DND-41 (cell line): ENCODE results near the gene RGS9.

ENCODE experiments used
- ATAC-seq: fragments of 200-7000 bp; cut with Tn5 transposase; 3 replicates; pipeline ENCODE4 v1.9.1; 2021; ENCODE audit warnings: low read depth; ENCODE audit not compliant: insufficient read depth
- DNase-seq: peaks from one replicate; pipeline ENCODE4 v3.0.0-alpha.2; 2020
- H2AFZ ChIP-seq: 2 replicates; pipeline ENCODE4 v1.6.0; 2012; ENCODE audit warnings: low read depth, low read length
- H3K27ac ChIP-seq: 2 replicates; pipeline ENCODE4 v1.5.1; 2012; ENCODE audit warnings: low read length, inconsistent platforms
- H3K27me3 ChIP-seq: fragments of 200-600 bp; sonication (generic); 2 replicates; pipeline ENCODE4 v1.6.0; 2012; ENCODE audit warnings: low read length, mild to moderate bottlenecking, inconsistent platforms; ENCODE audit not compliant: insufficient read depth, poor library complexity
- H3K36me3 ChIP-seq: 2 replicates; pipeline ENCODE4 v1.5.1; 2012; ENCODE audit warnings: low read length, inconsistent platforms; ENCODE audit not compliant: insufficient read depth
- H3K4me1 ChIP-seq: 2 replicates; pipeline ENCODE4 v1.5.1; 2012; ENCODE audit warnings: mild to moderate bottlenecking, low read length; ENCODE audit not compliant: insufficient read depth
- H3K4me2 ChIP-seq: 2 replicates; pipeline ENCODE4 v1.6.0; 2012; ENCODE audit warnings: mild to moderate bottlenecking, moderate library complexity, low read length, inconsistent platforms; ENCODE audit not compliant: insufficient read depth
- H3K4me3 ChIP-seq, 2 experiments: fragments of 200-600 bp in 1 of 2; shearing (Covaris generic) in 1 of 2; 2 replicates each; pipeline ENCODE4 v1.5.1; 2012 to 2016; ENCODE audit warnings: inconsistent platforms in 2 of 2, low read length in 2 of 2, mild to moderate bottlenecking in 2 of 2, low read depth in 1 of 2, moderate library complexity in 1 of 2
- H3K79me2 ChIP-seq: 2 replicates; pipeline ENCODE4 v1.6.0; 2012; ENCODE audit warnings: low read length, inconsistent platforms; ENCODE audit not compliant: insufficient read depth
- H3K9ac ChIP-seq: 2 replicates; pipeline ENCODE4 v1.6.0; 2012; ENCODE audit warnings: low read depth, mild to moderate bottlenecking, inconsistent platforms, low read length, moderate library complexity
- H3K9me3 ChIP-seq: 2 replicates; pipeline ENCODE4 v1.5.1; 2012; ENCODE audit warnings: low read length, moderate library complexity, mild to moderate bottlenecking, inconsistent platforms; ENCODE audit not compliant: insufficient read depth, severe bottlenecking
- H4K20me1 ChIP-seq: 2 replicates; pipeline ENCODE4 v1.6.0; 2012; ENCODE audit warnings: low read length; ENCODE audit not compliant: insufficient read depth
- EZH2 ChIP-seq: IDR thresholded peaks from 3 replicates; pipeline ENCODE4 v1.6.1; 2012; ENCODE audit warnings: borderline replicate concordance, low read depth, mild to moderate bottlenecking, moderate library complexity, low read length, inconsistent platforms; ENCODE audit not compliant: severe bottlenecking
- TF ChIP-seq, protein P1 (sequence below): IDR thresholded peaks from 2 replicates; pipeline ENCODE4 v1.5.1; 2012; ENCODE audit warnings: borderline replicate concordance, low read length, moderate library complexity, mild to moderate bottlenecking; ENCODE audit not compliant: poor library complexity, severe bottlenecking; ENCODE audit errors: extremely low read depth

The RGS9 gene

GRCh38 chr17:65243838-65244625 lies 106.9 kb downstream of the RGS9 start:
- Histone ChIP-seq H3K4me2 (no peak overlapping the region), H3K9ac (no peak overlapping the region), H3K36me3 (no peaks in the 10 kb centered on the region), H2AFZ (no peak overlapping the region), H3K4me3 (no peak overlapping the region), H3K27me3 (no peaks in the 10 kb centered on the region), H4K20me1 (no peaks in the 10 kb centered on the region), H3K9me3 (no peaks in the 10 kb centered on the region), H3K4me1 (no peaks in the 10 kb centered on the region), H3K27ac (no peak overlapping the region), H3K79me2 (no peaks in the 10 kb centered on the region)
- peak; percentile 76 for ATAC-seq
- TF ChIP-seq, protein P1, sequence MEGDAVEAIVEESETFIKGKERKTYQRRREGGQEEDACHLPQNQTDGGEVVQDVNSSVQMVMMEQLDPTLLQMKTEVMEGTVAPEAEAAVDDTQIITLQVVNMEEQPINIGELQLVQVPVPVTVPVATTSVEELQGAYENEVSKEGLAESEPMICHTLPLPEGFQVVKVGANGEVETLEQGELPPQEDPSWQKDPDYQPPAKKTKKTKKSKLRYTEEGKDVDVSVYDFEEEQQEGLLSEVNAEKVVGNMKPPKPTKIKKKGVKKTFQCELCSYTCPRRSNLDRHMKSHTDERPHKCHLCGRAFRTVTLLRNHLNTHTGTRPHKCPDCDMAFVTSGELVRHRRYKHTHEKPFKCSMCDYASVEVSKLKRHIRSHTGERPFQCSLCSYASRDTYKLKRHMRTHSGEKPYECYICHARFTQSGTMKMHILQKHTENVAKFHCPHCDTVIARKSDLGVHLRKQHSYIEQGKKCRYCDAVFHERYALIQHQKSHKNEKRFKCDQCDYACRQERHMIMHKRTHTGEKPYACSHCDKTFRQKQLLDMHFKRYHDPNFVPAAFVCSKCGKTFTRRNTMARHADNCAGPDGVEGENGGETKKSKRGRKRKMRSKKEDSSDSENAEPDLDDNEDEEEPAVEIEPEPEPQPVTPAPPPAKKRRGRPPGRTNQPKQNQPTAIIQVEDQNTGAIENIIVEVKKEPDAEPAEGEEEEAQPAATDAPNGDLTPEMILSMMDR, result no peak
- TF ChIP-seq EZH2, result no peak
- peak; percentile 49 for DNase-seq

DNA sequence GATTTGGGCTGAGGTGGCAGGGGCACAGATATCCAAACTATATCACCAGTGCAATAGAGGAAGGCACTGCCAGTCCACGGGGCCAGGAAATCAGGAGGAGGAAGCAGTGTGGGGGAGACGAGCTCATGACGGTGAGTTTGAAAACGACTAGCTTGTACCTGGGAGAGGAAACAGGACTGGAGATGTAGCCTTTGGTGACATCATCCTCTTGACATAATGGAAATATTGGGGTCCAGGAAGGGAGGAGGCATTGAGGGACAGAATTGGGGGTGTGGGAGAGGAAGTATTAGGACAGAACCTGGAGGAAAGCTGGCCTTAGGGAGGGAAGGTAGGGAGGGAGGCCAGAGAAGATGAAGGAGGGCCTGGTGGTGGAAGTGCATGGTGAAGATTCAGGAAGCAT lies 109.1 kb downstream of the RGS9 start:
- no peak for ATAC-seq

GRCh38 chr17:65249774-65250173 lies 112.6 kb downstream of the RGS9 start:
- Histone ChIP-seq H3K9ac (no peak overlapping the region), H3K79me2 (no peaks in the 10 kb centered on the region), H3K4me1 (no peaks in the 10 kb centered on the region), H3K4me2 (no peak overlapping the region), H3K27me3 (no peaks in the 10 kb centered on the region), H2AFZ (no peak overlapping the region), H3K4me3 (no peak overlapping the region), H3K27ac (no peak overlapping the region), H3K36me3 (no peaks in the 10 kb centered on the region), H4K20me1 (no peaks in the 10 kb centered on the region), H3K9me3 (no peaks in the 10 kb centered on the region)
- TF ChIP-seq, protein P1, result no peak
- no peak for TF ChIP-seq EZH2
- ATAC-seq (no peak), DNase-seq (no peak)

More for the DNA sequence above, 109.1 kb downstream of the RGS9 start:
- H3K27me3 ChIP-seq, result no peaks in the 10 kb centered on the region
- no peak overlapping the region for H2AFZ ChIP-seq
- TF ChIP-seq, protein P1, result no peak
- TF ChIP-seq EZH2, result no peak
- H3K9me3 ChIP-seq, result no peaks in the 10 kb centered on the region
- no peak overlapping the region for H3K4me3 ChIP-seq
- no peaks in the 10 kb centered on the region for H3K36me3 ChIP-seq
- H3K9ac ChIP-seq, result no peak overlapping the region
- no peak overlapping the region for H3K27ac ChIP-seq
- H3K4me2 ChIP-seq, result no peak overlapping the region
- no peaks in the 10 kb centered on the region for H4K20me1 ChIP-seq
- no peaks in the 10 kb centered on the region for H3K4me1 ChIP-seq
- DNase-seq, result no peak
- H3K79me2 ChIP-seq, result no peaks in the 10 kb centered on the region
